ENCODE results near the gene MICB. TPM values are rescaled to one million over a fixed set of nuclear protein-coding genes. Genes with fewer than 3 reads are reported as not detected.

MICB gene
- total RNA-seq: 3.9 and 12.6 TPM in 2 replicates

DNA sequence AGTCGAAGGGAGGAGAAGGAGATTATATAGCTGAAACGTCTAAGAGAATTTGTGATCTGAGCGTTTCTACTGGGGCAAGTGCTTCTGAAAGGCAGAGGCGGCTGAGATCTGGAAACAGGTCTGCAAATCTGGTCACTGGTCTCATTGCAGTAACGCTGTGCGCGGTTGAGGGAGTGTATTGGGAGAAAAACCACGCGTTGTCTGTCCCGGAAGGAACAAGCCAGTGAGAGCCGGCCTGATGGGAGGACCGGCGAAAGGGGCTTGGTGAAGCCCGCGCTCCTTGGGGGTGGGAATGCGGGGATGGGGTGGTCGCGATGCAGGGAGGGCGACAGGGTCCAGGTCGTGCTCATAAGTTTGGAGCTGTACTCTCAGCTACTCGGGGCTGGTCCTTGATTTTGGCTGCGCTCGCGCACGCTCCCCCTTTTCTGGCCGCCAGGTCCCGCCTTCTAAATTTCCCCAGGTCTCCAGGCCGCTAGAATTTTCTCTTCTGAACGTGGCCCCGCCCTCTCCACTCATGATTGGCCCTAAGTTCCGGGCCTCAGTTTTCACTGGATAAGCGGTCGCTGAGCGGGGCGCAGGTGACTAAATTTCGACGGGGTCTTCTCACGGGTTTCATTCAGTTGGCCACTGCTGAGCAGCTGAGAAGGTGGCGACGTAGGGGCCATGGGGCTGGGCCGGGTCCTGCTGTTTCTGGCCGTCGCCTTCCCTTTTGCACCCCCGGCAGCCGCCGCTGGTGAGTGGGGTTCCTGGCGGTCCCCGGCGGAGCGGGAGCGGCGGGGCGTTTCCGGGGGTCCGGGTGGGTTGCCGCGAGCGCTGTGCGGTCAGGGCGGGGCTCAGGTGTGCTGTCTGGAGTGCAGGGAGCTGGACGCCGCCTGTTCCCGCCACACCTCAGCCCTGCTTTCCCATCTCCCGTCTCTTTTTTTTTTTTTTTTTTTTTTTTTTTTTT lies at the start of gene MICB:
Gene MICB (plus strand): TSS at position 615 of the 946 bp plus-strand sequence. CDS start 49 bp downstream, at position 664.

DNA sequence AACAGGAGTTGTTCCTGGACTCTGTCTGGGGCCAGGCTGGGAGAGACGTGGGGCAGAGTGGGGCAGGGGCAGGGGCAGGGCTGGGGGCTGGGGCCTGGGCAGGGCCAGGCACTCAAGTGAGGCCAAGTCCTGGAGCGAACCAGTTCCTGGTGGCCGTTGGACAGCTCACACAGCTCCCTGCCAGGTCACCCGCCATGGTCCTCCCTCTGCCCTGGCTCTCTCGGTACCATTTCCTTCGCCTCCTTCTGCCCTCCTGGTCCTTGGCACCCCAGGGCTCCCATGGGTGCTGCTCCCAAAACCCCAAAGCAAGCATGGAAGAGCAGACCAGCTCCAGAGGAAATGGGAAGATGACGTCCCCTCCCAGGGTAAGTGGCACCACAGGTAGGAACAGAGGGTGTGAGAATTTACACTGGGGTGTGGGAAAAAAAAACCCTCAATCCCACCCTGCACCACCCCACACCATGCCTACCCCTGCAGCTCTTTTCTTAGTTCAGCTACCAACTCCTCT lies 30.9 kb downstream of the MICB start, which contains the start of gene MCCD1:
Gene MCCD1 (plus strand): TSS at position 142 of the 508 bp plus-strand sequence. CDS start 53 bp downstream, at position 195.

DNA sequence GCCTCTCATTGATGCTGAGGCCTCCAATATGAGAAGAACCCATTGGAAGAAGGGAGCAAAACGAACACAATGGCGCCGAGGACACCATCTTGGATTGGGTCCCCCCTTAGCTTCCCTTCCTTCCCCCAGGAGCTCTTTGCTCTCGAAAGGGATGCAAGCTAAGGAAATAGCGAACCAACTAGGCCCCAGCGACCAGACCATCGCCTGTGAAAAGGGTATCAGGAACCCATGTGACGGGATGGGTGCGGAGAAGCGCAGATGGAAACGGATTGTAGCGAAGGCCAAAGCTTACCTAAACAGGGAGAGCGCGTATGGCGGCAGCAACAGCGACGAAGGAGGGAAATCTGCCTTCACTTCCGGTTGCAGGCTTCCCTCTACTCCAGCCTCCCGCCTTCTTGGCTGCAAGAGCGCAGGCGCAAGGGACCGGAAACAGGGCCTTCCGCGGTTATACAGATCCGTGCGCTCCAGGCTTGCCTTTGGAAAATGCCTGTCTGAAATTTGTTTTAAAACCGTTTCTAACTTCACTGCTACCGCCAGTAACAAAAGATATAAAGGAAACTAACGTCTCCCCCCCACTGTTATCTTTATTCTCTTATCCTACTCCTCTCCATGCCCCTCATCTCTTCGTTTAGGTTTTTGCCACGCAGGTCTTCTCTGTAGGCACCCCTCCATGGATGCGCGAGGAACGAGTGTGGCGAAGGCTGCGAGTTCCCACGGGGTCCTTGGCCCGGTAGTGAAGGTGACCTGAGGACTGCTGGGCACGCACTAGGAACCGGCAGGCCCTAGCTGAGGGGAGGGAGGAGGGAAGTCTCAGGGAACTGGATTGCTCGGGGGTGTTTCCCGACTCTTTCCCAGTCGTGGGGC lies 43.9 kb downstream of the MICB start, which contains the start of gene DDX39B:
Gene DDX39B (minus strand): TSS at position 346 of the 864 bp plus-strand sequence. CDS start 1,471 bp downstream, outside the sequence.

DNA sequence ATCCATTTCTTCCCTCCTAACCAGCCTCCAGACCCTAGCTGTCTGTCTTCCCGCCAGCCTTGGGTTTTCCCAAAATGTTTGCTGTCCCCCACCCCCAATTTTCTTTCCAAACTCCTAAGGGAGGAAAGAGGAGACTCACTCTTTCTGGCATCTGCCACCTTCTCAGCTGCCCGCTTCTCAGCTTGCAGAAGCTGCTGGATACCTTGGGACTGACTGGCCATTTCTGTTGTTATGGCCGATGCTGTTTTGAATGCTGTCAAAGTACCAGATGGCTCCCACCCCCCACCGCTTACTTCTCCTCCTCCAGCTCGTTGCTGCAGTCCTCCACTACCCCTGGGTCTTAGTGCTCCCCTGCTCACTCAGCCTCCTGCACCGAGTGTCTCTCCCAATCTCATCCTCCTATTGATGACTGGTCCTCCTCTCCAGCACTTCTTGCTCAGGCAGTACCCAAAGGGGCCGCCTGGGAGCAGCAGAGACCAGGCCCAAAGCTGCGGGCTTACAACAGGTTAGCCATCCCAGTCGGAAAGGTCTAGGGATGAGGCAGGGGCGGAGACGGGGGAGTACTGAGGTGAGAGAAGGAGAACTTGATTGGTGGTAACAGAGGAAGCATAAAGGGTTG lies 48.5 kb downstream of the MICB start, which contains the start of gene ATP6V1G2:
Gene ATP6V1G2 (minus strand): TSS at position 270 of the 619 bp plus-strand sequence. CDS start 49 bp downstream, at position 221.

DNA sequence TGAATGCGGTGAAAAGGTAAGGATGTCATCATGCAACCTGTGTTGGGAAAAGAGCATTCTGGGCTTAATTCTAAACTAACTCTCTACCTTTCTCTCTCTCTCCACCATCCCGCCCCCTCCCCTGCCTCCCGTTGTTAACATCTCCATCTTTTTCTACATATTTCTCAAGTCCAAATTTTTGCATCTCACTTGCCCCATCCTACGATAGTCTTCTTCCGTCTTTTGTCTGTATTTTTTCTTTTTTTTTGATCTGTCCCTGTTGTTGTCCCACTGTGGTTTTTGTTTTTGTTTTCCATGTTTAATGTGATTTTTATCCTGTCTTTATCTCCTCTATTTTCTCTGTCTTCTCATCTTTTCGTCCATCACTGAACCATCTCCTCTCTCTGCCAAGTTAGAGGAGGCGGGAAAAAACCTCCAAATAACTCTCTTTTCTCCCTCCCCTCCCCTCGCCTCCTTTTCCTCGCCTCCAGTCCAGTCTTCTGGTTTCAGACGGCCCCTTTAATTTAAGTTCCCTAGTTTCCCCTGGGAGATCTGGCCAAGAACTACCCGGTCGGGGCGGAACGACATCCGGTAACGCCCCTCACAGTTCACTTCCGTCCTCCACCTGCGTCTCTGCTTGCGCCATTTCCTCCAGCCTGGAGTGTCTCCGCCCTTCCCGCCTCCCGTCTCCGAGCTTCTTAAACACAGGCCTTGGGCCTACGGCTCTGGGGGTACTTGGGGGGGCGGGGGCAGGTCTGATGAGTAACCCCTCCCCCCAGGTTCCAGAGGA lies 49.2 kb downstream of the MICB start, which contains the start of gene NFKBIL1:
Gene NFKBIL1 (plus strand): TSS at position 651 of the 769 bp plus-strand sequence. CDS start 87 bp downstream, at position 738.

Other genes starting within 250 kb of the MICB start
- 58.0 and 315 TPM in 2 replicates for gene HLA-C, start 226.1 kb upstream of the MICB start, total RNA-seq
- gene HLA-B, start 141.0 kb upstream of the MICB start, total RNA-seq: 77.2 and 211 TPM in 2 replicates
- gene MICA, start 94.5 kb upstream of the MICB start, total RNA-seq: 21.0 and 25.6 TPM in 2 replicates
- gene MCCD1, start 30.8 kb downstream of the MICB start, total RNA-seq: not detected in 2 replicates
- gene DDX39B, start 43.9 kb downstream of the MICB start, total RNA-seq: 197 and 272 TPM in 2 replicates
- 2.7 and 7.2 TPM in 2 replicates for gene ATP6V1G2, start 48.5 kb downstream of the MICB start, total RNA-seq
- 16.6 and 19.9 TPM in 2 replicates for gene NFKBIL1, start 49.5 kb downstream of the MICB start, total RNA-seq
- gene LTA, start 74.1 kb downstream of the MICB start, total RNA-seq: not detected in 2 replicates
- not detected in 2 replicates for gene TNF, start 77.4 kb downstream of the MICB start, total RNA-seq
- 0.17 TPM in 1 of 2 replicates, not detected in the other for gene LTB, start 84.3 kb downstream of the MICB start, total RNA-seq
- not detected in 2 replicates for gene LST1, start 88.1 kb downstream of the MICB start, total RNA-seq
- not detected in 2 replicates for gene NCR3, start 94.9 kb downstream of the MICB start, total RNA-seq
- 1.4 TPM in 1 of 2 replicates, not detected in the other for gene AIF1, start 117.1 kb downstream of the MICB start, total RNA-seq
- 71.2 and 71.5 TPM in 2 replicates for gene PRRC2A, start 122.6 kb downstream of the MICB start, total RNA-seq
- 164 and 183 TPM in 2 replicates for gene BAG6, start 154.5 kb downstream of the MICB start, total RNA-seq
- 0.51 and 3.2 TPM in 2 replicates for gene APOM, start 157.7 kb downstream of the MICB start, total RNA-seq
- 14.3 and 14.8 TPM in 2 replicates for gene C6orf47, start 162.6 kb downstream of the MICB start, total RNA-seq
- gene GPANK1, start 166.9 kb downstream of the MICB start, total RNA-seq: 13.4 and 15.3 TPM in 2 replicates
- gene CSNK2B, start 167.9 kb downstream of the MICB start, total RNA-seq: 205 and 210 TPM in 2 replicates
- gene LY6G5B, start 171.8 kb downstream of the MICB start, total RNA-seq: 1.0 and 1.2 TPM in 2 replicates
- 0.43 TPM in 1 of 2 replicates, not detected in the other for gene LY6G5C, start 182.9 kb downstream of the MICB start, total RNA-seq
- gene ABHD16A, start 205.2 kb downstream of the MICB start, total RNA-seq: 25.7 and 29.2 TPM in 2 replicates
- not detected in 2 replicates for gene LY6G6F, start 208.7 kb downstream of the MICB start, total RNA-seq
- not detected in 2 replicates for gene LY6G6D, start 217.2 kb downstream of the MICB start, total RNA-seq
- gene LY6G6C, start 223.6 kb downstream of the MICB start, total RNA-seq: not detected in 2 replicates
- not detected in 2 replicates for gene MPIG6B, start 225.2 kb downstream of the MICB start, total RNA-seq
- gene DDAH2, start 231.2 kb downstream of the MICB start, total RNA-seq: 70.2 and 88.5 TPM in 2 replicates
- 266 and 364 TPM in 2 replicates for gene CLIC1, start 238.4 kb downstream of the MICB start, total RNA-seq
- 4.2 and 4.7 TPM in 2 replicates for gene MSH5, start 241.9 kb downstream of the MICB start, total RNA-seq